ENCODE data around the gene PIM2.

GRCh38 chrX:48897157-48897624 is 21.6 kb downstream of the PIM2 start:
- no peak for TF ChIP-seq POLR2A (IDR thresholded peaks at IDR 0.05; ENCODE audit: low read depth, low read length)
- TF ChIP-seq POLR2AphosphoS5 (IDR thresholded peaks at IDR 0.05; ENCODE audit: low read depth, low read length), result no peak
